SJCRH30 (cell line): ENCODE data around the gene YTHDF1. TPM values are rescaled to one million over a fixed set of nuclear protein-coding genes. Genes with fewer than 3 reads are reported as not detected.

ENCODE experiments used
- DNase-seq, 2 experiments: peaks; one replicate each; pipeline ENCODE4 v3.0.0-alpha.2; 2015 to 2020
- H3K27ac ChIP-seq: fragments of 250-450 bp; sonication (Bioruptor Pico); 2 replicates; pipeline ENCODE4 v1.5.1; 2020; ENCODE audit warnings: mild to moderate bottlenecking, moderate library complexity
- H3K27me3 ChIP-seq: fragments of 250-450 bp; sonication (Bioruptor Pico); 2 replicates; pipeline ENCODE4 v1.5.1; 2020; ENCODE audit warnings: mild to moderate bottlenecking, moderate library complexity
- H3K36me3 ChIP-seq: fragments of 250-450 bp; sonication (Bioruptor Pico); 2 replicates; pipeline ENCODE4 v1.5.1; 2020; ENCODE audit warnings: mild to moderate bottlenecking, moderate library complexity
- H3K4me1 ChIP-seq: fragments of 250-450 bp; sonication (Bioruptor Pico); 2 replicates; pipeline ENCODE4 v1.5.1; 2020; ENCODE audit warnings: mild to moderate bottlenecking, moderate library complexity
- H3K4me3 ChIP-seq: fragments of 250-450 bp; sonication (Bioruptor Pico); 2 replicates; pipeline ENCODE4 v1.5.1; 2020; ENCODE audit warnings: mild to moderate bottlenecking, moderate library complexity
- H3K9me3 ChIP-seq: fragments of 250-450 bp; sonication (Bioruptor Pico); replicated peaks from 2 replicates; pipeline ENCODE4 v1.5.1; 2020; ENCODE audit warnings: mild to moderate bottlenecking, moderate library complexity
- total RNA-seq: library from RNA; depleted of rRNA; stranded (reverse); fragments of >200 nt; shearing (Covaris generic); gene quantifications from 2 replicates; pipeline ENCODE4 v1.2.3, GENCODE V29; 2014; rRNA removed

YTHDF1 gene
- total RNA-seq, 1 experiment from 2014 or later: 84.4 TPM

GRCh38 chr20:63153254-63154221, 62.4 kb downstream of the YTHDF1 start:
- no peaks in the 10 kb centered on the region; the same call in 1 of the 2 replicates for H3K9me3 ChIP-seq
- H3K36me3 ChIP-seq: no peaks in the 10 kb centered on the region
- no peak overlapping the region for H3K27ac ChIP-seq
- no peak overlapping the region for H3K4me3 ChIP-seq
- peaks cover 16% of the 10 kb centered on the region; the same call in 1 of the 2 replicates for H3K4me1 ChIP-seq
- H3K27me3 ChIP-seq: peaks cover 44% of the 10 kb centered on the region
- no peak for DNase-seq

GRCh38 chr20:63152322-63153253, 63.3 kb downstream of the YTHDF1 start:
- peaks cover 9% of the 10 kb centered on the region for H3K9me3 ChIP-seq
- H3K27ac ChIP-seq: no peak overlapping the region; the same call in 1 of the 2 replicates
- H3K36me3 ChIP-seq: no peaks in the 10 kb centered on the region
- H3K27me3 ChIP-seq: peaks cover 44% of the 10 kb centered on the region
- H3K4me1 ChIP-seq: peaks cover 16% of the 10 kb centered on the region; the same call in 1 of the 2 replicates
- DNase-seq: no peak
- H3K4me3 ChIP-seq: peak overlapping the region; percentile 44

DNA sequence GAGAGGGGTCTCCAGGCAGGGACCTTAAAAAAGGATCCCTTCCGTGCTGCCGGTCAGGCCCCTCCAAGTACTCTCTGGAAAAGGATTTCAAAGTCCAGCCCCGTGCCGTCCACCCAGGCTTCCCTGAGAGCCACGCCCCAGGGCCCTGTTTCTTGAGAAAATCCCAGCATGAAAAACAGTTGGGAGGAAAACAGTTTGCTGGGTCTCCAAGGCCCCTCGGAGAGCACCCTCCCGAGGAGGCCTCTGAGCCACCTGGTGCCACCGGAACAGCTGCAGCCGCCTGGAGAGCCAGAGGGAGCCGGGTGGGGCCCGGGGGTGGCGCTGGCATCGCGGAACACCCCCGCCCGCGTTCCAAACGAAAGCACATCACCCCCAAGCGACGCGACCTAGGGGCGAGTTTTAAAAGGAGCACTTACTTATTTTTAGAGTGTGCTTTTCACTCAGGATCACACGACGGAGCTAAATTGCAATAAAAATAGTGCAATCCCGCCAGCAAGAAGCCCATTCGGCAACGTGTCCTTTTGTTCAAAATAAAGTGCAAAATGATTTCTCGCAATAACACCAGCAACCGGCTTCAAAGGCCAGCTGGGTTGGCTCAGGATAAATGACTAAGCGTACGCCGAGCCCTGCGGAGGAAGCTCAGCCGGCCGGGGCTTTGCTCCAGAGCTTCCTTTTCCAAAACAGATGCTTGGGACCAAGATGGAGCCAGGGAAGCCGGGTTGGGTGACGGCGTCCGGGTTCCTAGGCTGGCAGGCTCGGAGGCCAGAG, 64.2 kb downstream of the YTHDF1 start:
- no peaks in the 10 kb centered on the region for H3K36me3 ChIP-seq
- H3K4me3 ChIP-seq: peak overlapping the region; percentile 44
- H3K27ac ChIP-seq: peak overlapping the region; percentile 34
- peaks cover 14% of the 10 kb centered on the region for H3K9me3 ChIP-seq
- H3K4me1 ChIP-seq: peaks cover 16% of the 10 kb centered on the region; the same call in 1 of the 2 replicates
- peaks cover 40% of the 10 kb centered on the region for H3K27me3 ChIP-seq
- DNase-seq: peak; percentile 86 to 87

DNA sequence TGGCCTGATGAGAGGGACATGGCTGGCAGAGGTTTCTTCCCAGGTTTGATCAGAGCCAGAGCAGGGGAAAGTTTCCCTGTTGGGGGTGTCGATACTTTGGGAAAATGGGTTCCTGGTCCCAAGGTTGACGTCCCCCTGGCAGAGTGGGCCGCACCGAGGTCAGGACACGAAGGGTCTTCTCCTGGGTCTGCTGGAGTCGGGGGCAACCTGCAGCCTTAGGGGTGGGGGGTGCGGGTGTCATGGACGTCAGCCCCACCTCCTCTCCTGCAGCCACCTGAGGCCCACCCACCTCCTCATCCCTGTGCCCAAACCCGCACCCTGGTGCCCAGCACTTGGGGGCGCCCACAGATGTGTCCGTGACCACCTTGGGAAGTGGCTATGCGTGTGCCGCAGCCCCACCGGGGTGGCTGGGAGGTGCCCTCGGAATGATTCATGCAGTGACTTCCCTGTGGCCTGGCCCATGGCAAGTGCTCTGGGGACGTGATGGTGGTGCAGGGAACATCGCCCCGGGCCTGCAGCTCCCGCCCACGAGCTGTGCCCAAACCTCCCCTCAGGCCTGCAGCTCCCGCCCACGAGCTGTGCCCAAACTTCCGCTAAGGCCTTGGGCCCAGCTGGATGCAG, 64.9 kb downstream of the YTHDF1 start:
- peaks cover 14% of the 10 kb centered on the region for H3K9me3 ChIP-seq
- peak overlapping the region; percentile 34 for H3K27ac ChIP-seq
- H3K36me3 ChIP-seq: no peaks in the 10 kb centered on the region
- peak overlapping the region; percentile 44 for H3K4me3 ChIP-seq
- H3K27me3 ChIP-seq: peaks cover 34% of the 10 kb centered on the region
- peak in 1 of 2 experiments; percentile 58 for DNase-seq
- peaks cover 14% of the 10 kb centered on the region; the same call in 1 of the 2 replicates for H3K4me1 ChIP-seq

GRCh38 chr20:63150391-63150898, 65.5 kb downstream of the YTHDF1 start:
- peaks cover 14% of the 10 kb centered on the region; the same call in 1 of the 2 replicates for H3K4me1 ChIP-seq
- DNase-seq: no peak
- H3K27ac ChIP-seq: no peak overlapping the region
- H3K36me3 ChIP-seq: no peaks in the 10 kb centered on the region
- no peak overlapping the region for H3K4me3 ChIP-seq
- peaks cover 14% of the 10 kb centered on the region for H3K9me3 ChIP-seq
- peaks cover 29% of the 10 kb centered on the region for H3K27me3 ChIP-seq

- H3K27ac ChIP-seq: no peak overlapping the region
- H3K4me3 ChIP-seq: no peak overlapping the region
- peaks cover 14% of the 10 kb centered on the region; the same call in 1 of the 2 replicates for H3K4me1 ChIP-seq
- DNase-seq: no peak
- peaks cover 14% of the 10 kb centered on the region for H3K9me3 ChIP-seq
- H3K36me3 ChIP-seq: no peaks in the 10 kb centered on the region
- peaks cover 22% of the 10 kb centered on the region for H3K27me3 ChIP-seq
Observed at GRCh38 chr20:63149531-63150192, 66.3 kb downstream of the YTHDF1 start.

- H3K4me3 ChIP-seq: no peak overlapping the region
- no peak for DNase-seq
Observed at GRCh38 chr20:63148696-63149095, 67.2 kb downstream of the YTHDF1 start.

GRCh38 chr20:63147532-63147931, 68.4 kb downstream of the YTHDF1 start:
- H3K4me1 ChIP-seq: peaks cover 14% of the 10 kb centered on the region; the same call in 1 of the 2 replicates
- H3K36me3 ChIP-seq: no peaks in the 10 kb centered on the region
- DNase-seq: no peak
- peaks cover 13% of the 10 kb centered on the region for H3K27me3 ChIP-seq
- peaks cover 14% of the 10 kb centered on the region for H3K9me3 ChIP-seq
- H3K4me3 ChIP-seq: no peak overlapping the region
- no peak overlapping the region for H3K27ac ChIP-seq

More at GRCh38 chr20:63148696-63149095, 67.2 kb downstream of the YTHDF1 start:
- peaks cover 14% of the 10 kb centered on the region for H3K9me3 ChIP-seq
- H3K27ac ChIP-seq: no peak overlapping the region
- H3K27me3 ChIP-seq: peaks cover 20% of the 10 kb centered on the region
- peaks cover 14% of the 10 kb centered on the region; the same call in 1 of the 2 replicates for H3K4me1 ChIP-seq
- H3K36me3 ChIP-seq: no peaks in the 10 kb centered on the region

Other genes with a start within 250 kb of the YTHDF1 start
- not detected in 2 replicates for gene BHLHE23, start 209.2 kb downstream of the YTHDF1 start, total RNA-seq
- 0.10 TPM in 1 of 2 replicates, not detected in the other for gene BIRC7, start 19.8 kb upstream of the YTHDF1 start, total RNA-seq
- gene NKAIN4, start 38.3 kb upstream of the YTHDF1 start, total RNA-seq: 15.5 and 16.4 TPM in 2 replicates
- 72.5 and 96.8 TPM in 2 replicates for gene ARFGAP1, start 56.7 kb upstream of the YTHDF1 start, total RNA-seq
- 0.18 TPM in 1 of 2 replicates, not detected in the other for gene COL20A1, start 77.1 kb upstream of the YTHDF1 start, total RNA-seq
- gene CHRNA4, start 145.2 kb upstream of the YTHDF1 start, total RNA-seq: 0.06 TPM in 1 of 2 replicates, not detected in the other